HG03064 (cell line): Measurements from ENCODE around the gene BOD1L2.

ENCODE experiments used
- ATAC-seq: cut with Tn5 transposase; IDR thresholded peaks from one replicate; pipeline ENCODE4 v1.9.1; 2021; ENCODE audit warnings: low read depth; ENCODE audit not compliant: unreplicated experiment

Gene BOD1L2

GRCh38 chr18:57149531-57149930 is 2.6 kb downstream of the BOD1L2 start:
- no peak for ATAC-seq

GRCh38 chr18:57150081-57150480 is 3.2 kb downstream of the BOD1L2 start:
- no peak for ATAC-seq

- ATAC-seq: no peak
These were observed 3.9 kb downstream of the BOD1L2 start for GRCh38 chr18:57150828-57151227.

GRCh38 chr18:57154191-57154830 is 7.4 kb downstream of the BOD1L2 start:
- ATAC-seq: no peak

GRCh38 chr18:57164401-57164800 is 17.5 kb downstream of the BOD1L2 start:
- no peak for ATAC-seq

GRCh38 chr18:57167617-57168308 is 20.9 kb downstream of the BOD1L2 start:
- ATAC-seq: no peak

GRCh38 chr18:57171026-57171425 is 24.1 kb downstream of the BOD1L2 start:
- no peak for ATAC-seq

- ATAC-seq: no peak
These were observed 28.6 kb downstream of the BOD1L2 start for GRCh38 chr18:57175532-57175931.

- ATAC-seq: no peak
These were observed 38.5 kb downstream of the BOD1L2 start for GRCh38 chr18:57185434-57185833.

- no peak for ATAC-seq
These were observed 42.1 kb downstream of the BOD1L2 start for GRCh38 chr18:57188851-57189557.

GRCh38 chr18:57190026-57190425 is 43.1 kb downstream of the BOD1L2 start:
- ATAC-seq: no peak

GRCh38 chr18:57194070-57194469 is 47.2 kb downstream of the BOD1L2 start:
- no peak for ATAC-seq

GRCh38 chr18:57194622-57195021 is 47.7 kb downstream of the BOD1L2 start:
- ATAC-seq: no peak

- no peak for ATAC-seq
These were observed 48.5 kb downstream of the BOD1L2 start for GRCh38 chr18:57195341-57195740.

- no peak for ATAC-seq
These were observed 50.4 kb downstream of the BOD1L2 start for GRCh38 chr18:57197261-57197660.

GRCh38 chr18:57198073-57198472 is 51.2 kb downstream of the BOD1L2 start:
- ATAC-seq: no peak
